ENCODE measurements around the gene RGL3. TPM values are rescaled to one million over a fixed set of nuclear protein-coding genes. Genes with fewer than 3 reads are reported as not detected.
"Not testable (repeated sequence)": the region's sequence is repeated elsewhere in the genome, so short reads cannot be mapped to it uniquely, and the experiment has no call there.

The RGL3 gene
- total and polyA plus RNA-seq, 2 of the 4 experiments (the other 2 are of a cell fraction): 0.18 to 0.62 TPM

DNA sequence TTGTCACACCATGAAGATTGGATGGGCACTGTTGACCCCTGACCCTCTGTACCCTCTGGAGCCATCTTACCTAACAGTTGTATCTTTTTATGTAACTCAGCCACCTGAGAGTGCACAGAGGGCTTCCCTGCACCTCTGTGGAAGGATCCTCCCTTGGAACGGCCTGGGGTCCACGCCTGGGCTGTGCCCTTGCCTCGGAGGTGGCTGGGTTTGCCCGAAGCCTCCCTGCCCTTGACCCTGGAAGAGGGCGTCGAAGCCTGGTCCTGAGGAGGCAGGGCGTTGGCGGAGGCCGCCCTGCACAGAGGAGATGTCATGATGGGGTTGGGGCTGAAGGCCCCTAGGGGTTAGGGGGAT is 15.6 kb upstream of the RGL3 start (continued):
- TF ChIP-seq CHD1 (IDR thresholded peaks at IDR 0.05; ENCODE audit: low read depth, low read length) (no peak), MAZ (IDR thresholded peaks at IDR 0.05; ENCODE audit: borderline replicate concordance, low read depth, low read length) (no peak), BHLHE40 (IDR thresholded peaks at IDR 0.05; ENCODE audit: low read depth, low read length) (no peak), NFE2L2 (IDR thresholded peaks at IDR 0.05; ENCODE audit: low read depth, low read length) (no peak), CEBPB (IDR thresholded peaks at IDR 0.05; ENCODE audit: low read depth, low read length) (no peak), RCOR1 (IDR thresholded peaks at IDR 0.05; ENCODE audit: insufficient replicate concordance, low read length) (no peak)

GRCh38 chr19:11433526-11433925 is 14.4 kb upstream of the RGL3 start:
- H4K8ac ChIP-seq (ENCODE audit: low read depth in 2 of 2, low read length in 2 of 2); H2BK15ac ChIP-seq (ENCODE audit: low read depth, low read length); H3K4me3 ChIP-seq (ENCODE audit: insufficient read depth, low read depth, low read length); H3K9ac ChIP-seq (ENCODE audit: low read depth, low read length); ATAC-seq (ENCODE audit: low read depth); H3K56ac ChIP-seq (ENCODE audit: extremely low read depth, insufficient read depth, low read length); H3K27ac ChIP-seq (ENCODE audit: insufficient read depth, low read length); intact Hi-C loops (cut with micrococcal nuclease); BruUV-seq (replicated peaks); H4K20me1 ChIP-seq (ENCODE audit: insufficient read depth, low read length); H3K4ac ChIP-seq (ENCODE audit: low read depth, low read length); H2AK5ac ChIP-seq (ENCODE audit: low read depth, low read length); H3K4me1 ChIP-seq (ENCODE audit: control insufficient read depth, insufficient read depth, low read length); H2AK9ac ChIP-seq (replicated peaks; ENCODE audit: low read depth, low read length, poor library complexity); H3K14ac ChIP-seq (replicated peaks; ENCODE audit: low read depth, low read length); DNase-seq; H4K91ac ChIP-seq (ENCODE audit: insufficient read depth, low read depth, low read length); H3K4me2 ChIP-seq (ENCODE audit: low read depth, low read length); H3K23ac ChIP-seq (ENCODE audit: low read depth, low read length); dilution Hi-C loops (cut with HindIII; ENCODE audit: low sequenced_read_pairs, unreplicated experiment); H3K27me3 ChIP-seq (ENCODE audit: control insufficient read depth, insufficient read depth, low read length); H3K18ac ChIP-seq (ENCODE audit: low read depth, low read length); in situ Hi-C loops (cut with MboI; ENCODE audit: low sequenced_read_pairs); H2BK20ac ChIP-seq (ENCODE audit: low read depth, low read length); H2BK5ac ChIP-seq (ENCODE audit: low read depth, low read length, poor library complexity, severe bottlenecking); POLR2A ChIA-PET (ENCODE audit: unreplicated experiment); H2AFZ ChIP-seq (replicated peaks; ENCODE audit: low read length, poor library complexity); H3K9me3 ChIP-seq (ENCODE audit: control insufficient read depth, insufficient read depth, low read length); H2BK120ac ChIP-seq (ENCODE audit: low read depth, low read length); H4K5ac ChIP-seq (ENCODE audit: low read depth, low read length): not testable (repeated sequence)
- WGBS, 2 experiments (ENCODE audit: extremely low coverage in 2 of 2, insufficient read length in 1 of 2): no CpG with 5 or more reads among the region's 3 CpGs
- CTCF ChIA-PET: interaction anchor here (0.6 to 1.1 kb wide), 3 partner anchors 51 to 233 kb away, joined by 3 to 4 read pairs (median 3); no protein-coding TSS in a partner anchor
- peaks cover 12% of the 10 kb centered on the region for H3K9me1 ChIP-seq (ENCODE audit: insufficient read depth, low read length)
- peaks cover 13 to 22% of the 10 kb centered on the region in 2 experiments; a peak in 3 of 4 replicates for H3K79me1 ChIP-seq (ENCODE audit: low read depth in 1 of 2, low read length in 2 of 2)
- H3K36me3 ChIP-seq (ENCODE audit: control insufficient read depth, insufficient read depth, low read length): peaks cover 14% of the 10 kb centered on the region

Data from IMR-90 (cell line).